ENCODE results near the gene ABHD11.

DNA sequence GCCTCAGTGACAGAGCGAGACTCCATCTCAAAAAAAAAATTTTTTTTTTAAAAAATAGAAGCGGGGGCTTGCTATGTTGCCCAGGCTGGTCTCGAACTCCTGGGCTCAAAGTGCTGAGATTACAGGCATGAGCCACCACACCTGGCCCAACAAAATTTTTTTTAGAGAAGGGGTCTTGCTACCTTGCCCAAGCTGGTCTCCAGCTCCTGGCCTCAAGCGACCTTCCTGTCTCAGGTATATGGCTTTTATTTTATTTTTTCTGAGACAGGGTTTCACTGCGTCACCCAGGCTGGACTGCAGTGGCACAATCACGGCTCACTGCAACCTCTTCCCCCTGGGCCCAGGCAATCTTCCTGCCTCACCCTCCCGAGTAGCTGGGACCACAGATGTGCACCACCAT is 1.6 kb upstream of the ABHD11 start:
- TF ChIP-seq, protein P1, sequence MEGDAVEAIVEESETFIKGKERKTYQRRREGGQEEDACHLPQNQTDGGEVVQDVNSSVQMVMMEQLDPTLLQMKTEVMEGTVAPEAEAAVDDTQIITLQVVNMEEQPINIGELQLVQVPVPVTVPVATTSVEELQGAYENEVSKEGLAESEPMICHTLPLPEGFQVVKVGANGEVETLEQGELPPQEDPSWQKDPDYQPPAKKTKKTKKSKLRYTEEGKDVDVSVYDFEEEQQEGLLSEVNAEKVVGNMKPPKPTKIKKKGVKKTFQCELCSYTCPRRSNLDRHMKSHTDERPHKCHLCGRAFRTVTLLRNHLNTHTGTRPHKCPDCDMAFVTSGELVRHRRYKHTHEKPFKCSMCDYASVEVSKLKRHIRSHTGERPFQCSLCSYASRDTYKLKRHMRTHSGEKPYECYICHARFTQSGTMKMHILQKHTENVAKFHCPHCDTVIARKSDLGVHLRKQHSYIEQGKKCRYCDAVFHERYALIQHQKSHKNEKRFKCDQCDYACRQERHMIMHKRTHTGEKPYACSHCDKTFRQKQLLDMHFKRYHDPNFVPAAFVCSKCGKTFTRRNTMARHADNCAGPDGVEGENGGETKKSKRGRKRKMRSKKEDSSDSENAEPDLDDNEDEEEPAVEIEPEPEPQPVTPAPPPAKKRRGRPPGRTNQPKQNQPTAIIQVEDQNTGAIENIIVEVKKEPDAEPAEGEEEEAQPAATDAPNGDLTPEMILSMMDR (IDR thresholded peaks at IDR 0.05; ENCODE audit: low read depth, low read length), result no peak
- no peak for TF ChIP-seq EZH2phosphoT487 (IDR thresholded peaks at IDR 0.05; ENCODE audit: low read depth)
